ENCODE data around the gene CLP1.

The CLP1 gene

DNA sequence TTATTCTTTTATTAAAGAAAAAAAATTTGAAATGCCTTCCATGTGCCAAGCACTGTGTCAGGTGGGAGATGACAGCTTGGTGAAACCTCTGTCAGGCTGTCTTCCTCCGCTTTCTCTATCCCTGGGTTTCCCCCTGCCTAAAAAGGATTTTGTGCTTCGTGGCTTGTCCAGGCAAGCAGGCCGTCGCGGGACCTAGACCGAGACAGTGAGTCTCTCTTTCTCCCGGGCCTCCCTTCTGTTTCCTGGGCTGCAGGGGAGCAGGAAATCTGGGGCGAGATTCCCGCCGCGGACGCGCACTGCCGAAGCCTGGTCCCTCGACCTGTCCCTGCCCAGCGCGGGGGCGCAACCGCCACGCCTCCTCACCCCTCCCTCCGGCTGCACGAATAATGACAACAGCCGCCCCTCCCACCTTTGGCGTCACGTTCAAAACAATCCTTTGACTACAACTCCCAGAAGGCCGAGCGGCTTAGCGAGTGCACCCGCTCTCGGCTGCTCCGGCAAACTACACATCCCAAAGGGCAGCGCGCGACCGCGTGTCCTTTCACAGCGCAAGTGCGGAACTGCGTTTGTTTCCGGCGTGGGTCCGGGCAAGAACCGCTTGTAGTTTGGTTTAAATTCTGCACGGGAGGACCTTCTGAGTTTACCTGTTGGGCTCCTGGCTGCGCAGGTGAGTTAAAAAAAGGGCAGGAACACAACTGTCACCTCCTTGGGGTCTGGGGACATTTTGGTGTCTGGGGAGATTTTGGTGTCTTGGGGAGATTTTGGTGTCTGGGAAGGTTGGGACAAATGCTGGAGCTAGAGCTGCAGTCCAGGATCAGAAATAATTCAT is at the start of gene CLP1:
Gene CLP1 (plus strand): TSS at position 569 of the 829 bp plus-strand sequence. CDS start 1,715 bp downstream, outside the sequence.
- TF ChIP-seq JUND (IDR thresholded peaks at IDR 0.05; ENCODE audit: low read depth) = no peak
- in situ Hi-C loops (cut with HindIII; ENCODE audit: low pct_unique_long_range_greater_than_20kb, low sequenced_read_pairs) = no loop called here
- peak; percentile 78 to 100 for DNase-seq (ENCODE audit: low read depth in 1 of 2, low spot score in 1 of 2)

DNA sequence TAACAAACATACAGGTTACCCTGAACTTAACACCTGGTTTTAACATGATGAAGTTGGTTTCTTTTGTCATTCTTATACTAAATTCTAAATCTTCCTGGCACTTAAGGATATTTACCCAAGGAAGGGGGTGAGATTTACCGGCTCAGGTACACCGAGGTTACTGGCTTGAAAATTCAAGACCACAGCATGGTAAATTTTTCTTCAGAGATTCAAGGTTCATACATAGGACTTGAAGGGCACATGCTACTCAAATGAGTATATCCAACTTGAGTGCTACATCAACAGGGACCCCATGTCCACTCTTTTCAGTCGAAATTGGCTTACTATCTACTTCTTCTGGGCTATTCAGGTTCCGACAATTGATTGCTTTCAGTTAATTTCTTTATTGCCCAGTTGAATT is 47.4 kb upstream of the CLP1 start:
- in situ Hi-C loops (cut with HindIII; ENCODE audit: low pct_unique_long_range_greater_than_20kb, low sequenced_read_pairs) = no loop called here
- no peak for DNase-seq (ENCODE audit: low read depth in 1 of 2, low spot score in 1 of 2)
- TF ChIP-seq JUND (IDR thresholded peaks at IDR 0.05; ENCODE audit: low read depth) = no peak

DNA sequence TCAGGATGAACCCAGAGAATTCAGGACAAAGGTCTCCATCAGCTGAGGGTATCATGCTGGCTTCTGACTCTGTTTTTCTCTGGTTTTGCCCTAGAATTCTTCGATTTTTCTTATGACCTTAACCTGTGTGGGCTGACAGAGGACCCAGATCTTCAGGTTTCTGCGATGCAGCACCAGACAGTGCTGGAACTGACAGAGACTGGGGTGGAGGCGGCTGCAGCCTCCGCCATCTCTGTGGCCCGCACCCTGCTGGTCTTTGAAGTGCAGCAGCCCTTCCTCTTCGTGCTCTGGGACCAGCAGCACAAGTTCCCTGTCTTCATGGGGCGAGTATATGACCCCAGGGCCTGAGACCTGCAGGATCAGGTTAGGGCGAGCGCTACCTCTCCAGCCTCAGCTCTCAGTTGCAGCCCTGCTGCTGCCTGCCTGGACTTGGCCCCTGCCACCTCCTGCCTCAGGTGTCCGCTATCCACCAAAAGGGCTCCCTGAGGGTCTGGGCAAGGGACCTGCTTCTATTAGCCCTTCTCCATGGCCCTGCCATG is 43.3 kb upstream of the CLP1 start:
- no peak for DNase-seq (ENCODE audit: low read depth in 1 of 2, low spot score in 1 of 2)
- in situ Hi-C loops (cut with HindIII; ENCODE audit: low pct_unique_long_range_greater_than_20kb, low sequenced_read_pairs) = no loop called here
- no peak for TF ChIP-seq JUND (IDR thresholded peaks at IDR 0.05; ENCODE audit: low read depth)

DNA sequence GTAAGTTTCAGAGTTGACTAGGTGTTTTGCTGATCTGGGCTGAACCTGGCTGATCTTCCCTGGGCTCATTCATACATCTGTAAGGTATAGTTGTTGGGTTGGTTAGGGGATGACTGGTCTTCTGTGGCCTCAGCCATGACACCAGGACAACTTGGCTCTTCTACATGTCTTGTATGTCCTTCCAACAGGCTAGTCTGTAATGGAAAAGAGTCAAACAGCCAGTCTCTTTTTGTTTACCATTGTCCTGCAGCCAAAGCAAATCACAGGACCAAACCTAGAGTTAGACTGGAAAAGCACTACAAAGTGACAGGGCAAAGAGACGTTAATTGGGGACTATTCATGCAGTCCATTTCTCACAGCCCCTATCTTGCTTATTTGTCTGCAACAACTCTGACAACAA is 42.3 kb upstream of the CLP1 start:
- no peak for DNase-seq (ENCODE audit: low read depth in 1 of 2, low spot score in 1 of 2)
- no peak for TF ChIP-seq JUND (IDR thresholded peaks at IDR 0.05; ENCODE audit: low read depth)
- in situ Hi-C loops (cut with HindIII; ENCODE audit: low pct_unique_long_range_greater_than_20kb, low sequenced_read_pairs) = no loop called here

DNA sequence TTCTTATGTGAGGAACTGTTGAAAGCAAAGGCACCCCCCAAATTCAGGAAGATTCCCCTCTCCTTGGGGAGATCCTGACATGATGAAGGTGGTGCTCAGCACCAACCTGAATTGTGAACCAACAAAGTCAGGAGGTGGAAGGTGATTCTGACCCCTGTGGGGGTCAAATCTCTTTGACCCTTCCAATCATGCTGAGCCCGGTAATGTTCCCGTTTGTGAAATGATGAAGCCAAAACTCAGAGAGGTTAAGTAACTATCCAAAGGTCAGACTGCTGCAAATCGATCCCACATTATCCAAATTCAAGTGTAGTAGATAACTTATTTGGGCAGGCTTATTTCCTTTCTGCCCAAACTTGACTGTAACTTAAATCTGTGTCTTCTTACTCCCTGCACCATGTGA is 41.0 kb upstream of the CLP1 start:
- no peak for DNase-seq (ENCODE audit: low read depth in 1 of 2, low spot score in 1 of 2)
- in situ Hi-C loops (cut with HindIII; ENCODE audit: low pct_unique_long_range_greater_than_20kb, low sequenced_read_pairs) = no loop called here
- TF ChIP-seq JUND (IDR thresholded peaks at IDR 0.05; ENCODE audit: low read depth) = no peak

DNA sequence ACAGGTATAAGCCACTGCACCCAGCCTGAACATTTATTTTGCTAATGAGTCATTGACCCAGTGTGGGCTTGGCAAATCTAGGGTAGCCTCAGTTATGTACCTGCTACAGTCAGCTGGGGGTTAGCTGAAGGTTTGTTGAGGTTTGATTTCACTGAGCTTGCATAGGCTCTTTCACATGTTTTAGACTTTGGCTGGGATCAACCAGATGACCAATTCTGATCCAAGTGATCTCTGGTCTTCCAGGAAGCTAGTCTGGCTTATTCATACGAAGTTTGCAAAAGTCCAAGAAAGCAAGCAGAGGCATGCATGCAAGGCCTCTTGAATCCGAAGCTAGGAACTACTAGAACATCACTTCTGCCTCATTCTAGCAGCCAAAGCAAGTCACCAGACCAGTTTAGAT is 39.1 kb upstream of the CLP1 start:
- in situ Hi-C loops (cut with HindIII; ENCODE audit: low pct_unique_long_range_greater_than_20kb, low sequenced_read_pairs) = no loop called here
- DNase-seq (ENCODE audit: low read depth in 1 of 2, low spot score in 1 of 2) = no peak
- no peak for TF ChIP-seq JUND (IDR thresholded peaks at IDR 0.05; ENCODE audit: low read depth)

DNA sequence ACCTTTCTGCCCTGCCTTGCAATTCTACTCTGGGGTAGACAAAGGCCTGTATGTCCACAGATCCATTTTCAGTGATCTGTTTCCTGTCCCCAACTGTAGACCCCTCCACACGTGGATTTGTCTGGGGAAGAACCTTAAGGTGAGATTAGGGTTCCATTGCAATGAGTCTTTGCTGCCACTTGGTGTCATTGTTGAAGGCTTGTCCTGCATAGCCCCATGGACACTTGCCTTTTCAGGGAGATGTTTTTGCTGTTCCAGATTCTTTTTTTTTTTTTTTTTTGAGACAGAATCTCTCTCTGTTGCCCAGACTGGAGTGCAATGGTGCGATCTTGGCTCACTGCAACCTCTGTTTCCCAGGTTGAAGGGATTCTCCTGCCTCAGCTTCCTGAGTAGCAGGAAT is 38.2 kb upstream of the CLP1 start:
- no peak for DNase-seq (ENCODE audit: low read depth in 1 of 2, low spot score in 1 of 2)
- no peak for TF ChIP-seq JUND (IDR thresholded peaks at IDR 0.05; ENCODE audit: low read depth)
- in situ Hi-C loops (cut with HindIII; ENCODE audit: low pct_unique_long_range_greater_than_20kb, low sequenced_read_pairs) = no loop called here

DNA sequence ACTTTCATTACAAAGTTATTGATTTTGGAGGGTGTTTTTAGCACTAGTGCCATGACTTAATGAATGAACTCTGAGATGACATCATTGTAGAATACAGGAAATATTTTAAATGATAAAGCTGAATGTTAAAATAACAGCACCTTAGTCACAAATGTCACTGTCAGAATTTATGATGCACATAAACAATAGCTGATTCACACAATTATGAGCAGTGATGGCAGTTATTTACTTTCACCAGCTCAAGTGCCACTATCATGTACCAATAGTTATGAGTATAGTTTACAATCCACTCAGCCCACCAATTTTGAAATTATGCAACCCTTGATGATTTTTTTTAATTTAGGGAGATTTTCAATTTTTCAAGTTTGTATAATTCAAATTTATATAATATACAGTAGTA is 37.1 kb upstream of the CLP1 start:
- no peak for TF ChIP-seq JUND (IDR thresholded peaks at IDR 0.05; ENCODE audit: low read depth)
- in situ Hi-C loops (cut with HindIII; ENCODE audit: low pct_unique_long_range_greater_than_20kb, low sequenced_read_pairs) = no loop called here
- no peak for DNase-seq (ENCODE audit: low read depth in 1 of 2, low spot score in 1 of 2)

DNA sequence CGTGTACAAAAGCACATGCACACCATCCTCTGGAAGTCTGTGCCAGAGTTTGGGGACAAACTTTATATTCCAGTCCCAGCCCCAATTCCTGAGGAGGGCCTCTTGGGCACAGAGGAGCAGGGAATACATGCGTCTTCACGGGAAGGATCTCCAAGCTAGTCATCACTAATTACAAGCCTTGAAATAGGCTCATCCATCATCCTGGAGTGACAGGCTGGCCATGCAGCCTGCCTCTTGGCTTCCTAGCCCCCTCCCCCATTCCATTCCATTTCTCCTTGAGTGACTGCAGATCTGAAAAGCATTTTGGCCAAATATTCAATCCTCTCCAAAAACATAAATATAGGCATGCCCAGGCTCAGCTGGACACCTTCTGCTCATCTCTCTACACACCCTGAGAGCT is 35.3 kb upstream of the CLP1 start:
- DNase-seq (ENCODE audit: low read depth in 1 of 2, low spot score in 1 of 2) = no peak
- in situ Hi-C loops (cut with HindIII; ENCODE audit: low pct_unique_long_range_greater_than_20kb, low sequenced_read_pairs) = no loop called here
- no peak for TF ChIP-seq JUND (IDR thresholded peaks at IDR 0.05; ENCODE audit: low read depth)

DNA sequence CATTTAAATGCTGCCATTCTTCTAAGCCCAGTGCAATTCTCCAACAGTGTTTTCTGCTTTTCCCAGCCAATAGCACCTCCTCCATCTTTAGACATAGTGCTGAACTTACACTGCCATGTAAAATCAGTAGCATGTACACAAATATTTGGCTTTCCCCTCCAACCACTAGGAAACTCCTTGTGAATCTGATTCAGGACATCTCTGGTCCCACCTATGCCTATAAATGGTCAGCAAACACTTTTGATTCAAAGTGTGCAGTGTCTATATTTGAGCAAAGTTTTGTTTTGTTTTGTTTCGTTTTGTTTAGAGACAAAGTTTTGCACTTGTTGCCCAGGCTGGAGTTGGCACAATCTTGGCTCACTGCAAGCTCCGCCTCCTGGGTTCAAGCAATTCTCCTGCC is 32.7 kb upstream of the CLP1 start:
- TF ChIP-seq JUND (IDR thresholded peaks at IDR 0.05; ENCODE audit: low read depth) = no peak
- no peak for DNase-seq (ENCODE audit: low read depth in 1 of 2, low spot score in 1 of 2)
- in situ Hi-C loops (cut with HindIII; ENCODE audit: low pct_unique_long_range_greater_than_20kb, low sequenced_read_pairs) = no loop called here

DNA sequence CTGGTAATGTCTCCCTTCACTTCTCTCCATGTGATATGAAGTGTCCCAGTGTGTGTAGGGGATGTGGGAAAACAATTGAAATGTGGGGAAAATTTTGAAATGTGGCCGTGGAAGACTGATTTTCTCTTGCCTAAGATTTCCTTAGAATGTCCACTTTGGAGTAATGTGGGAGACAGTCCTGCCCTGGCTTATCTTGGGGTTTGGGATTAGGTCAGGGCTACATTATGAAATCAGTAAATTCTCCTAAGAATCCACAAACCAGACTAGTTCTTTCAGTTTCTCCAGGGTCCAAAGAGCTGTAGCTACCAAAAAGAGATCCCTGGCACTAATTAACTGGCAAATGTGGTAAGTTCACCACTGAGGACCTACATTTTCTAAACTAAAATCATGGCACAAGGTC is 30.7 kb upstream of the CLP1 start:
- in situ Hi-C loops (cut with HindIII; ENCODE audit: low pct_unique_long_range_greater_than_20kb, low sequenced_read_pairs) = no loop called here
- TF ChIP-seq JUND (IDR thresholded peaks at IDR 0.05; ENCODE audit: low read depth) = no peak
- DNase-seq (ENCODE audit: low read depth in 1 of 2, low spot score in 1 of 2) = no peak

DNA sequence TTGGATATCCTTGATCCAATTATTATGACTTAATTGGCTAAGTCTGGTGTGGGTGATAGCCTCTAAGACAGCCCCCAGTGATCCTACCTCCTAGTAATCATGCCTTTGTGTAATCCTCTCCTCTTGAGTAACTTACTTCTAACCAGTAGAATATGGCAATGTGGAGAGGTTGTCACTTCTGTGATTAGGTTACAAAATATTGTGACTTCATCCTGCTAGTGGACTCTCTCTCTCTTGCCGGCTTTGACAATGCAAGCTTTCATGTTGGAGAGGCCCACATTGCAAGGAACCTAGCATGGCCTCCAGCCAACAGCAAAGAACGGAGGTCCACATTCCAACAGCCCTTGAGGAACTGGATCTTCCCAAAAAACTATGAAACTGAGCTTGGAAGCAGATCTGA is 27.4 kb upstream of the CLP1 start:
- no peak for TF ChIP-seq JUND (IDR thresholded peaks at IDR 0.05; ENCODE audit: low read depth)
- DNase-seq (ENCODE audit: low read depth in 1 of 2, low spot score in 1 of 2) = no peak
- in situ Hi-C loops (cut with HindIII; ENCODE audit: low pct_unique_long_range_greater_than_20kb, low sequenced_read_pairs) = no loop called here

DNA sequence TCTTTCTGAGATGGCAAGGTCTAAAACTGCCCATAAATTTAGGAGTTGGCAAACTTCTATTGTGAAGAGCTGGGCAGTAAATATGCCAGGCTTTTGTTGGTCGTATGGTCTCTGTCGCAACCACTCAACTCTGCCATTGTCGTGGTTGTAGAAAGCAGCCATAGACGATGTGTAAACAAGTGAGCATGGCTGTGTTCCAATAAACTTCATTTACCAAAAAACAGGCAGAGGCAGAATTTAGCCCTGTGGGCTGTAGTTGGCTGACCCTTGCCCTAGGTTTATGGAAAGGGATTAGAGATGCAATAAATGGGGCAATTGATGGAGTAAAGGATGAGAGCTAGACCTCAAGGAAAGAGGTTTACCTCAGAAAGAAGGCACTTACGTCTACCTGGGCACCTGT is 25.4 kb upstream of the CLP1 start:
- no peak for TF ChIP-seq JUND (IDR thresholded peaks at IDR 0.05; ENCODE audit: low read depth)
- in situ Hi-C loops (cut with HindIII; ENCODE audit: low pct_unique_long_range_greater_than_20kb, low sequenced_read_pairs) = no loop called here
- DNase-seq (ENCODE audit: low read depth in 1 of 2, low spot score in 1 of 2) = peak in 1 of 2 experiments; percentile 45

Data from T47D (cell line).